DND-41 (cell line): ENCODE measurements around the gene GRXCR2.

Experiments used
- ATAC-seq: fragments of 200-7000 bp; cut with Tn5 transposase; 3 replicates; pipeline ENCODE4 v1.9.1; 2021; ENCODE audit warnings: low read depth; ENCODE audit not compliant: insufficient read depth
- DNase-seq: peaks from one replicate; pipeline ENCODE4 v3.0.0-alpha.2; 2020
- H2AFZ ChIP-seq: 2 replicates; pipeline ENCODE4 v1.6.0; 2012; ENCODE audit warnings: low read depth, low read length
- H3K27ac ChIP-seq: 2 replicates; pipeline ENCODE4 v1.5.1; 2012; ENCODE audit warnings: low read length, inconsistent platforms
- H3K27me3 ChIP-seq: fragments of 200-600 bp; sonication (generic); 2 replicates; pipeline ENCODE4 v1.6.0; 2012; ENCODE audit warnings: low read length, mild to moderate bottlenecking, inconsistent platforms; ENCODE audit not compliant: insufficient read depth, poor library complexity
- H3K36me3 ChIP-seq: 2 replicates; pipeline ENCODE4 v1.5.1; 2012; ENCODE audit warnings: low read length, inconsistent platforms; ENCODE audit not compliant: insufficient read depth
- H3K4me1 ChIP-seq: 2 replicates; pipeline ENCODE4 v1.5.1; 2012; ENCODE audit warnings: mild to moderate bottlenecking, low read length; ENCODE audit not compliant: insufficient read depth
- H3K4me2 ChIP-seq: 2 replicates; pipeline ENCODE4 v1.6.0; 2012; ENCODE audit warnings: mild to moderate bottlenecking, moderate library complexity, low read length, inconsistent platforms; ENCODE audit not compliant: insufficient read depth
- H3K4me3 ChIP-seq, 2 experiments: fragments of 200-600 bp in 1 of 2; shearing (Covaris generic) in 1 of 2; 2 replicates each; pipeline ENCODE4 v1.5.1; 2012 to 2016; ENCODE audit warnings: inconsistent platforms in 2 of 2, low read length in 2 of 2, mild to moderate bottlenecking in 2 of 2, low read depth in 1 of 2, moderate library complexity in 1 of 2
- H3K79me2 ChIP-seq: 2 replicates; pipeline ENCODE4 v1.6.0; 2012; ENCODE audit warnings: low read length, inconsistent platforms; ENCODE audit not compliant: insufficient read depth
- H3K9ac ChIP-seq: 2 replicates; pipeline ENCODE4 v1.6.0; 2012; ENCODE audit warnings: low read depth, mild to moderate bottlenecking, inconsistent platforms, low read length, moderate library complexity
- H3K9me3 ChIP-seq: 2 replicates; pipeline ENCODE4 v1.5.1; 2012; ENCODE audit warnings: low read length, moderate library complexity, mild to moderate bottlenecking, inconsistent platforms; ENCODE audit not compliant: insufficient read depth, severe bottlenecking
- H4K20me1 ChIP-seq: 2 replicates; pipeline ENCODE4 v1.6.0; 2012; ENCODE audit warnings: low read length; ENCODE audit not compliant: insufficient read depth
- EZH2 ChIP-seq: IDR thresholded peaks from 3 replicates; pipeline ENCODE4 v1.6.1; 2012; ENCODE audit warnings: borderline replicate concordance, low read depth, mild to moderate bottlenecking, moderate library complexity, low read length, inconsistent platforms; ENCODE audit not compliant: severe bottlenecking
- TF ChIP-seq, protein P1 (sequence below): IDR thresholded peaks from 2 replicates; pipeline ENCODE4 v1.5.1; 2012; ENCODE audit warnings: borderline replicate concordance, low read length, moderate library complexity, mild to moderate bottlenecking; ENCODE audit not compliant: poor library complexity, severe bottlenecking; ENCODE audit errors: extremely low read depth

Gene GRXCR2

DNA sequence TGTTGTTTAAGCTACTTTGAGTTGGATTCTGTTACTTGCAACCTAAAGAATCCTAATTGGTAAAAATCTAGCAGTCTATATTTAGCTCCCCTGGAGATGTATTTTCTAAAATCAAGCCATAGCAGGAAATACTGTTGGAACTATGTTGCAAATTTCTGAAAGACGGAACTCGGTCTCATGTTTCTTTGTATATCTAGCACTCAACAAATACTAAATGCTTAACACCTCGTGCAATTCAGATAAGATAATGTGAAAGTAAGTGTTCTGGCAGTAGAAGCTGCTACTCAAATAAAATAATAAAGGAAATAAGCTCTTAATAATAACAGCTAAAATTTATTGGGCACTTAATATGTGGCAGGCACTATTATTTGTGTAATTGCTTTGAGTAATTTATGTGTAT is 26.7 kb downstream of the GRXCR2 start:
- no peak overlapping the region for H3K27ac ChIP-seq
- no peak overlapping the region for H3K4me2 ChIP-seq
- no peak for TF ChIP-seq EZH2
- TF ChIP-seq, protein P1, sequence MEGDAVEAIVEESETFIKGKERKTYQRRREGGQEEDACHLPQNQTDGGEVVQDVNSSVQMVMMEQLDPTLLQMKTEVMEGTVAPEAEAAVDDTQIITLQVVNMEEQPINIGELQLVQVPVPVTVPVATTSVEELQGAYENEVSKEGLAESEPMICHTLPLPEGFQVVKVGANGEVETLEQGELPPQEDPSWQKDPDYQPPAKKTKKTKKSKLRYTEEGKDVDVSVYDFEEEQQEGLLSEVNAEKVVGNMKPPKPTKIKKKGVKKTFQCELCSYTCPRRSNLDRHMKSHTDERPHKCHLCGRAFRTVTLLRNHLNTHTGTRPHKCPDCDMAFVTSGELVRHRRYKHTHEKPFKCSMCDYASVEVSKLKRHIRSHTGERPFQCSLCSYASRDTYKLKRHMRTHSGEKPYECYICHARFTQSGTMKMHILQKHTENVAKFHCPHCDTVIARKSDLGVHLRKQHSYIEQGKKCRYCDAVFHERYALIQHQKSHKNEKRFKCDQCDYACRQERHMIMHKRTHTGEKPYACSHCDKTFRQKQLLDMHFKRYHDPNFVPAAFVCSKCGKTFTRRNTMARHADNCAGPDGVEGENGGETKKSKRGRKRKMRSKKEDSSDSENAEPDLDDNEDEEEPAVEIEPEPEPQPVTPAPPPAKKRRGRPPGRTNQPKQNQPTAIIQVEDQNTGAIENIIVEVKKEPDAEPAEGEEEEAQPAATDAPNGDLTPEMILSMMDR = no peak
- H3K79me2 ChIP-seq = no peaks in the 10 kb centered on the region
- H2AFZ ChIP-seq = no peak overlapping the region
- DNase-seq (no peak), ATAC-seq (no peak)
- no peak overlapping the region for H3K9ac ChIP-seq
- no peaks in the 10 kb centered on the region for H4K20me1 ChIP-seq
- no peaks in the 10 kb centered on the region for H3K27me3 ChIP-seq
- H3K9me3 ChIP-seq = no peaks in the 10 kb centered on the region
- no peaks in the 10 kb centered on the region for H3K4me1 ChIP-seq
- H3K36me3 ChIP-seq = no peaks in the 10 kb centered on the region
- H3K4me3 ChIP-seq = no peak overlapping the region

DNA sequence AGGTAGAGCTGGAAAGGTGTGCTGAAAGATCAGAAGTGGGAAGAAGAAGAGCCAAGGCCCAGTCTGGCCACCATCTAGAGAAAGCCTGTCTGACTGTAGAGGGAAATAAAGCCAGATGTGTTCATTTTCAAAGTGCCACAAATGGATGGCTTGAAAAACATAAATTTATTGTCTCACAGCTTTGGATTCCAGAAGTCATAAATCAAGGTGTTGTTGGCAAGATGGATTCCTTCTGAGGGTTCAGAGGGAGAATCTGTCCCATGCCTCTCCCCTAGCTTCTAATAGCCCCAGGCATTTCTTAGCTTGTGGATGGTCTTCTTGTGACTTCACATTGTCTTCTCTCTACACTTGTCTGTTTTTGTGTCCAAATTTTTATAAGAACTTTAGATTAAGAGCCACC is 31.5 kb downstream of the GRXCR2 start:
- no peak overlapping the region for H2AFZ ChIP-seq

DNA sequence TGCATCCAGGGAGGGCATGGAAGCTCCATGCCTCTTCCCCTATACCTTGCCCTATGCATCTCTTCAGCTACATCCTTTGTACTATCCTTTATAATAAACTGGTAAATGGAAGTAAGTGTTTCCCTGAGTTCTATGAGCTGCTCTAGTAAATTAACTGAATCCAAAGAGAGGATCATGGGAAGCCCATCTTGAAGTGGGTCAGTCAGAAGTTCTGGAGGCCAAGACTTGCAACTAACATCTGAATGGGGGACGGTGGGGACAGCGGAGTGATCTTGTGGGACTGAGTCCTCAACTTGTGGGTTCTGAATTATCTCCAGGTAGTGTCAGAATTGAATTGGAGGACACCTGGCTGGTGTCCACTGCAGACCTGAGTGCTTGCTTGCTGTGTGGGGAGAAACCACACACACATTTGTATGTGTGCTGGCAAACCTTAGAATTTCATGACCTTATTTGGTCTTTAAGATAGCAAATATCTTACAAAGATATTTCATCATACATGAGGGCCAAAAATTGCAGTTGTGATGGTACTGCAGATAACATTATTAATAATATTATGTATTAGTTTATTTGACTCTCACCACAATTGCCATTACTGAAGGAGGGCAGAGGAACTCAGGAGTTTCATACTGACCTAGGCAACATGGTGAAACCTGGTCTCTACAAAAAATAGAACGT is 32.2 kb downstream of the GRXCR2 start:
- TF ChIP-seq EZH2 = no peak
- TF ChIP-seq, protein P1 = no peak
- Histone ChIP-seq H4K20me1 (no peaks in the 10 kb centered on the region), H3K27me3 (no peaks in the 10 kb centered on the region), H2AFZ (no peak overlapping the region), H3K4me2 (no peak overlapping the region), H3K9ac (no peak overlapping the region), H3K4me1 (no peaks in the 10 kb centered on the region), H3K4me3 (no peak overlapping the region), H3K9me3 (no peaks in the 10 kb centered on the region), H3K79me2 (no peaks in the 10 kb centered on the region), H3K27ac (no peak overlapping the region), H3K36me3 (no peaks in the 10 kb centered on the region)
- no peak for ATAC-seq
- no peak for DNase-seq

More for the DNA sequence above, 31.5 kb downstream of the GRXCR2 start:
- ATAC-seq (no peak), DNase-seq (no peak)
- H3K4me3 ChIP-seq = no peak overlapping the region
- no peak overlapping the region for H3K4me2 ChIP-seq
- H3K79me2 ChIP-seq = no peaks in the 10 kb centered on the region
- H3K9ac ChIP-seq = no peak overlapping the region
- H3K27me3 ChIP-seq = no peaks in the 10 kb centered on the region
- no peaks in the 10 kb centered on the region for H3K36me3 ChIP-seq
- no peaks in the 10 kb centered on the region for H4K20me1 ChIP-seq
- TF ChIP-seq, protein P1 = no peak
- TF ChIP-seq EZH2 = no peak
- no peaks in the 10 kb centered on the region for H3K9me3 ChIP-seq
- no peak overlapping the region for H3K27ac ChIP-seq
- H3K4me1 ChIP-seq = no peaks in the 10 kb centered on the region
